Purkinje cell (primary cell): ENCODE results near the gene CPM. TPM values are rescaled to one million over a fixed set of nuclear protein-coding genes. Genes with fewer than 3 reads are reported as not detected.

Experiments
- polyA plus RNA-seq: library from polyadenylated mRNA; unstranded; fragments of >200 nt; fragmentation: Nextera tagmentation; gene quantifications from 2 replicates; pipeline ENCODE4 v1.2.1, GENCODE V29; 2014

CPM gene
- polyA plus RNA-seq: 0.19 TPM in 1 of 2 replicates, not detected in the other

DNA sequence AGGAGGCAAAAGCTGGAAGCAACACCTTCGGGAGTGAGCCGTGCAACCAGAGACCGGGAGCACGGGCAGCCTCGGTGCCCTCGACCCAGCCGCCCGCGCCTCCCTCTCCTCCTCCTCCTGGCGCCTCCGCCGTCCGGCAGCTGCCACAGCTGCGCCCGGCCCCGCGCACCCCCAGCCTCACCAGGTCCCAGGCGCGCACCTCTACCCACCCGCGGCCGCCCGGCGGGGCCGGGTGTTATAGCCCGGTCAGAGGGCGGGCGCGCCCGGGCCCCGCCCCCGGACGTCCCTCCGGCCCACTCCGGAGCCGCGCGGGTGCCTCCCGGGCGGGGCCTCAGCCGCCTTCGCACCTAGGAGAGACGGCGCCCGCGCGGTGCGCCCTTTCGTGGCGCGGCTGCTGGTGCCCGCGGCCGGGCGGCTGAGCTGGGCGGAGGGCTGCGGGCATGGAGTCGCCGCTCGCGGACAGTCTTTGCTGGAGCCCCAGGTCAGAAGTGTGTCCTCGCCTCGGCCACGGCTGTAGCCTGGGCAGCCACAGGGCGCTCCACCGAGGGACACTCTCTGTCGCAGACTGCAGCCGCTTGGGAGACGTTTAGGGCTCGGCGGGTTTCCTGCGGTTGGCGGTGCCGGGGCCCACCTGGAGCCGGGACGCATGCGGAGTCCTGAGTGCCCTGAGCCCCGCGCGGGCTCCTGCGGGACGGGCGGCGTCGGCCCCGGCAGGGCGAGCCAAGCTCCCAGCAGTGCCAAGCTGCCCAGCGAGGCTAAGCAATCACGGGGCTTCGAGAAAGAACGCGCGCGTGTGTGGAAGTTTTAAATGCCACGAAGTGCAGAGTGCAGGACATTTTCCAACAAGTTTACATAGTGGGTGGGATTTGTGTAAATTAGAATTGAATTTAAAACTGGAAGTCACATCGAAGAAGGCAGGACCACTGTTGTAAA, at the start of gene CPM:
Gene CPM, minus strand, starts transcription at position 211 of the 933 bp plus-strand sequence. CDS start 334 bp downstream, outside the sequence.

GRCh38 chr12:68807576-68808387, 125.2 kb downstream of the CPM start, which contains the start of gene MDM2:
Gene MDM2, plus strand, starts transcription at chr12:68808177. Its CDS starts 301 bp downstream, at chr12:68808478.

Other genes with a start within 250 kb of the CPM start
- 7.4 and 10.0 TPM in 2 replicates for gene NUP107, start 246.2 kb downstream of the CPM start, polyA plus RNA-seq
- gene SLC35E3, start 187.0 kb downstream of the CPM start, polyA plus RNA-seq: 9.7 and 16.7 TPM in 2 replicates
- 36.8 and 57.4 TPM in 2 replicates for gene MDM2, start 125.0 kb downstream of the CPM start, polyA plus RNA-seq